Erythroblast (primary cell): ENCODE results near the gene MYH4.

Source experiments
- GATA1 ChIP-seq: IDR thresholded peaks from 2 replicates; pipeline ENCODE4 v1.6.1; 2011; ENCODE audit warnings: low read depth, mild to moderate bottlenecking, control low read depth, low read length, moderate library complexity
- POLR2A ChIP-seq: IDR thresholded peaks from 2 replicates; pipeline ENCODE4 v1.6.1; 2011; ENCODE audit warnings: mild to moderate bottlenecking, low read length

DNA sequence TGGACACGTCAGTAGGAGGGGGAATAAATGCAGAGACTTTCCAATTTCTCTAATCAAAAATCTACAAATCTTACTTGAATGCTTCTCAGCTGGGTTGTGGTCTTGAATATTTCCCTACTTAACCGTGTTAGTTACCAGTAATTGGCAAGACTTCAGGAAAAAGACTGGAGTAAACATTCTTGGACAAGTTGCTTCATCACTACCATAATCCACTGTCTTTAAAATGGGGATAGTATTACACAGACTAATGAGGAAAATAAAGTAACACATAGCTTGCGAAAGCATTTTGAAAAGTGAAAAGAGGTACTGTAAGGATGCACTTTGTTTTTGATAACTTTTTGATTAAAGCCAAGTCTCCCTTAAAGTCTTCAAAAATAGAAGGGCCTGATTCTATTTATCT lies 30.6 kb upstream of the MYH4 start:
- TF ChIP-seq POLR2A (no peak), GATA1 (no peak)
